Measurements from ENCODE around the gene PTP4A2.
"Not testable (repeated sequence)": the region's sequence is repeated elsewhere in the genome, so short reads cannot be mapped to it uniquely, and the experiment has no call there.

The PTP4A2 gene

GRCh38 chr1:31945677-31946076, 7.5 kb upstream of the PTP4A2 start:
- not testable (repeated sequence) for DNase-seq

GRCh38 chr1:31944205-31945089, 6.3 kb upstream of the PTP4A2 start:
- peak; percentile 77 for DNase-seq

GRCh38 chr1:31943546-31944184, 5.5 kb upstream of the PTP4A2 start:
- DNase-seq: no peak

- DNase-seq: not testable (repeated sequence)
These were observed 3.9 kb upstream of the PTP4A2 start for GRCh38 chr1:31942061-31942460.

GRCh38 chr1:31939484-31940329, 1.5 kb upstream of the PTP4A2 start:
- peak; percentile 76 for DNase-seq

GRCh38 chr1:31937300-31938183, 626 bp downstream of the PTP4A2 start:
- DNase-seq: peak; percentile 83

GRCh38 chr1:31936981-31937299, 1.2 kb downstream of the PTP4A2 start:
- no peak for DNase-seq

- no peak for DNase-seq
These were observed 1.7 kb downstream of the PTP4A2 start for GRCh38 chr1:31936278-31936980.

- peak; percentile 40 for DNase-seq
These were observed 3.2 kb downstream of the PTP4A2 start for GRCh38 chr1:31934706-31935629.

- DNase-seq: no peak
These were observed 5.5 kb downstream of the PTP4A2 start for GRCh38 chr1:31932491-31933316.

- no peak for DNase-seq
These were observed 6.5 kb downstream of the PTP4A2 start for GRCh38 chr1:31931593-31932225.

- DNase-seq: no peak
These were observed 7.2 kb downstream of the PTP4A2 start for GRCh38 chr1:31930836-31931592.

- no peak for DNase-seq
These were observed 10.5 kb downstream of the PTP4A2 start for GRCh38 chr1:31927661-31927980.

GRCh38 chr1:31926853-31927660, 11.1 kb downstream of the PTP4A2 start:
- no peak for DNase-seq

- no peak for DNase-seq
These were observed 11.9 kb downstream of the PTP4A2 start for GRCh38 chr1:31926252-31926651.

- DNase-seq: not testable (repeated sequence)
These were observed 12.3 kb downstream of the PTP4A2 start for GRCh38 chr1:31925824-31926223.

GRCh38 chr1:31924839-31925238, 13.3 kb downstream of the PTP4A2 start:
- no peak for DNase-seq

All from activated CD8-positive, alpha-beta memory T cell treated with anti-CD3 and anti-CD28 coated beads, Interleukin-2, amount 50 U/mL, for 4 hours (primary cell).